ENCODE measurements around the gene SUGP2.

Gene SUGP2

DNA sequence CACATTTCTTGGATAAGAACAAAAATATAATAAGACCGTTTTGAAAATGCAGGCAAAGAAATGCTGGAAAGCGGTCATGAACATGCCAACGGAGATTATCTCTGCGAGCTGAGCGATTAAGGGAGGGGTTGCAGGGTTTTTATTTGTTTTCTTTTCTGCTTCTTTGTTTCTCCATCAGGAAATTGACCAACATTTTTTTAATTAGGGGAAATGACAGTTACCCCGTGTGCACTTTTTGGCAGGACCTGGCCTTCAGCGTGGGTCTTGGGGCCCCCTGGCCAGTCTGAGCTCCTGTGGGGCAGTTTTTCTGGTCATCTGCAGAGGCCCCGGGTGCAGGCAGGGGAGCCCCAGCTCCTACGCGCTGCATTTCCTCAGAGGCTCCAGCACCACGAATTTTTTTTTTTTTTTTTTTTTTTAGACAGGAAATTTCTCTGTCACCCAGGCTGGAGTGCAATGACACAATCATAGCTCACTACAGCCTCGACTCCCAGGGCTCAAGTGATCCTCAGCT lies 61.0 kb downstream of the SUGP2 start:
- ChIA-PET CTCF (no interaction called here), POLR2A (interaction anchor here (0.6 to 0.7 kb wide), 2 partner anchors 32 to 53 kb away, joined by 4 to 5 read pairs; partner anchors contain the start of genes COPE and DDX49)
- DNase-seq (ENCODE audit: extremely low spot score), result no peak
- no peak for TF ChIP-seq CTCF (IDR thresholded peaks at IDR 0.05; ENCODE audit: control extremely low read depth, extremely low read depth, low read depth, missing control alignments)

GRCh38 chr19:18969931-18970659 lies 63.2 kb downstream of the SUGP2 start:
- TF ChIP-seq CTCF (IDR thresholded peaks at IDR 0.05; ENCODE audit: control extremely low read depth, extremely low read depth, low read depth, missing control alignments), result no peak
- ChIA-PET POLR2A (no interaction called here), CTCF (no interaction called here)
- no peak for DNase-seq (ENCODE audit: extremely low spot score)

GRCh38 chr19:18967358-18968146 lies 65.8 kb downstream of the SUGP2 start:
- DNase-seq (ENCODE audit: extremely low spot score), result no peak
- ChIA-PET CTCF (no interaction called here), POLR2A (no interaction called here)
- no peak for TF ChIP-seq CTCF (IDR thresholded peaks at IDR 0.05; ENCODE audit: control extremely low read depth, extremely low read depth, low read depth, missing control alignments)

GRCh38 chr19:18966307-18966706 lies 67.0 kb downstream of the SUGP2 start:
- ChIA-PET CTCF (no interaction called here), POLR2A (interaction anchor here (0.7 kb wide), 1 partner anchor 10 kb away, joined by 5 read pairs; no protein-coding TSS in a partner anchor)
- TF ChIP-seq CTCF (IDR thresholded peaks at IDR 0.05; ENCODE audit: control extremely low read depth, extremely low read depth, low read depth, missing control alignments), result no peak
- no peak for DNase-seq (ENCODE audit: extremely low spot score)

DNA sequence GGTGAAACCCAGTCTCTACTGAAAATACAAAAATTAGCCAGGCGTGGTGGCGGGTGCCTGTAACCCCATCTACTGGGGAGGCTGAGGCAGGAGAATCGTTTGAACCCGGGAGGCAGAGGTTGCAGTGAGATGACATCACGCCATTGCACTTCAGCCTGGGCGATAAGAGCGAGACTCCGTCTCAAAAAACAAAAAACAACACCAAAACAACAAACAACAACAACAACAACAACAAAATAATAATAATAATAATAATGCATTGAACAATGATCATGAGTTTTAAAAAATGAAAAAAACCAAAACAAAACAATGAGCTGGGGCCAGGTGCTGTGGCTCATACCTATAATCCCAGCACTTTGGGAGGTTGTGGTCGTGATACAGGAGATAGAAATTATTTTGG lies 69.2 kb downstream of the SUGP2 start:
- CTCF ChIA-PET, result no interaction called here
- no peak for TF ChIP-seq CTCF (IDR thresholded peaks at IDR 0.05; ENCODE audit: control extremely low read depth, extremely low read depth, low read depth, missing control alignments)
- no peak for DNase-seq (ENCODE audit: extremely low spot score)
- POLR2A ChIA-PET, result no interaction called here

DNA sequence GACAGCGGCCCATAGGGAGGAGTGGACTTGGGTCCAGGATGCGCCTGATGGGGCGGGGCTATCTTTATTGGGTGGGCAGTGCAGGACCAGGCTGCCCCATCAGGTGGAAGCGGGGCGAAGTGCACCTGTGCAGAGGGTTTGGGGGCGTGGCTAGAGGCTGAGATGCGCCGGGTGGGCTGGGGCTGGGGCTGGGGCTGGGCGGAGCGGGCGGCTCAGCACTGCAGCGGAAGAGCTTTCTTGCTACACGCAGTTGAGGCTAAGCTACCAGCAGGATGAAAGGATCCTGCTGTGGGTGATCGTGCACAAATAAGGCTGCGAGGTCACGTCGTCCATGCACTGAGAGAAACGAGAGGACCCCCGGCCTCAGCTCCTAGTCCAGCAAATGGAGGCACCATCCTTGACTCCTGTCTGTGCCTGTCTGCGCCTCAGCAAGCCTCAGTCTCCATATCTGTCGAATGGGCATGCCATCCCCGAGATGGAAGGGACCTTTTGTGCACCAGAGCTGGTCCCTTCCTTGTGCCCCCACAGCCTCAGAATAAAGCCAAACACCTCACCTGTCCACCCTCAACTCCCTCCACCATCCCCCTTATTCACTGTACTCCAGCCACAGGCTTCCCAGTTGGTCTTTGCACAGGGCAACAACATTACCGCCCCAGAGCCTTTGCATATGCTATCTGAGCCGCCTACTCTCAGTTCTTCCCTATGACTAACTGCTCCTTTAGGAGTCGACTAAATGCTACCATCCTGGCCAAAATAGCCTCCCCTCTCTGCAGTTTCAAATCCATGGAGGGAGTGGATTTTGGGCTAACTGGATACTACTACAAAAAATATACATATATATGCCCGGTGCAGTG lies 71.3 kb downstream of the SUGP2 start:
- ChIA-PET CTCF (no interaction called here), POLR2A (no interaction called here)
- TF ChIP-seq CTCF (IDR thresholded peaks at IDR 0.05; ENCODE audit: control extremely low read depth, extremely low read depth, low read depth, missing control alignments), result no peak
- no peak for DNase-seq (ENCODE audit: extremely low spot score)
